ENCODE results near the gene UTS2R.

Gene UTS2R

DNA sequence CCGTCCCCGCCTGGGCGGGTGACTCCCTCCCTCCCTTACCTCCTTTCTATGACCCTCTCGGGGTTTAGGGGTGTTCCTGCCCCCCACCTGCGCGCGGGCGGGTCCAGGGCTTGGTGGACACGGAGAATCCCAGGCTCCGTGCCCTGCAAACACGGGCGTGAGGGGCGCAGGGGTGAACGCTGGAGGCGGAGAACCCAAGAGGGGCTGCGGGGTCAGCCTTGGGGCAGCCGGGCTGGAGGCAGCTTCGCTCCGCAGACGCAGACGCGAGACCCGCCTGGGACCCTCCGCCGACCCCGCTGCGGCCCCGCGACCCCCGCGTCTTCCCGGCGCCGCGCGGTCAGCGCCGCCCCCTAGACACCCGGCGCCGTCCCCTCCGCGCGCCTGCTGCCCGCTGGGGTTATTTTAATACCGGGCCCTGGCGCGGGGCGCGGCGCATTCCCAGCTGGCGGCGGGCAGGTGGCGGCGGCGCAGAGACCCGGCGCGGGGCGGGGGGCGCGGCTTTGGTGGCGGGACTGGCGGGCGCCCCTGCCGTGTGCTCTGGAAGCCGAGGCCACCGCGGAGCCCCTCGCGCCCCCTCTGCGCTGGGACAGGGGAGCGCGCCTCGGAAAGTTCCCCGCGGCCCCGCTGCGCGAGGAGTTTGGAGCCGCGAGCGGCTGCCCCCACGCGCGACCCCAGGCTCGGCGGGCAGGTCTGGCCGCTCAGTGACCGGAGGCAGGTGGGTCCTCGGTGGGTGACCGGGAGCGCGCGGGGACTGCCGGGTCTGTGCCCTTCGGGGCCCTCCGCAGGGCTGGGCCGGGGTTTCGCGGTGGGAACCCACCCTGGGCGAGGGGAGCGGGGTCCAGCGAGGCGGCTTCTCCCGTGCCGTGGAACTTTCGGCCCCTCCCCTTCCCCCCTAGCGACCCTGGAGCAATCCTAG is at the start of gene UTS2R:
Gene UTS2R (plus strand): TSS at position 433 of the 916 bp plus-strand sequence. CDS start 2,560 bp downstream, outside the sequence.
- no peak for DNase-seq (ENCODE audit: low read depth in 2 of 2, low spot score in 1 of 2)

DNA sequence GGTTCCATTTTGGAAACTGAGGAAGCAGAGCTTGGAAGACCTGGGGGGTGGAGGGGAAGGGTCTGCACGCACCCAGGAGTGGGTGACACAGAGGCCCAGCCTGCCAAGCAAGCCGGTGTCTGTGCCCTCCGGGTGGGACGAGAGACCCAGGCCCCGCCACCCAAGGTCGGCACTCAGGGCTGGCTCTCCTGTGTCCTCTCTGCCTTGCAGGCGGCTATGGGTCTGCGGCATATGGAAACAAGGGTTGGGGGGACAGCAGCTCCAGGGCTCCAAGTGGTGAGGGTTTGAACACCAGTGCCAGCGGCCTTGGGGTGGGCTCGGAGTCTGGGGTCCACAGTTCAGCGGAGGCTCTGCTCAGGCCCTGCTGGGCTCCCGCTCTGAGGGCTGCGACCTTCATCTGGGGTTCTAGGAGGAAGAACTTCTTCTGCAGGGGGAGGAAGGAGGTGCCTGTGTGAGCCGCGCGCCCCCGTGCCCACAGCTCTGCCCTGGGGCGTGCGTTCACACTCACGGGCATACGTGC is 49.6 kb upstream of the UTS2R start:
- no peak for DNase-seq (ENCODE audit: low read depth in 2 of 2, low spot score in 1 of 2)

DNA sequence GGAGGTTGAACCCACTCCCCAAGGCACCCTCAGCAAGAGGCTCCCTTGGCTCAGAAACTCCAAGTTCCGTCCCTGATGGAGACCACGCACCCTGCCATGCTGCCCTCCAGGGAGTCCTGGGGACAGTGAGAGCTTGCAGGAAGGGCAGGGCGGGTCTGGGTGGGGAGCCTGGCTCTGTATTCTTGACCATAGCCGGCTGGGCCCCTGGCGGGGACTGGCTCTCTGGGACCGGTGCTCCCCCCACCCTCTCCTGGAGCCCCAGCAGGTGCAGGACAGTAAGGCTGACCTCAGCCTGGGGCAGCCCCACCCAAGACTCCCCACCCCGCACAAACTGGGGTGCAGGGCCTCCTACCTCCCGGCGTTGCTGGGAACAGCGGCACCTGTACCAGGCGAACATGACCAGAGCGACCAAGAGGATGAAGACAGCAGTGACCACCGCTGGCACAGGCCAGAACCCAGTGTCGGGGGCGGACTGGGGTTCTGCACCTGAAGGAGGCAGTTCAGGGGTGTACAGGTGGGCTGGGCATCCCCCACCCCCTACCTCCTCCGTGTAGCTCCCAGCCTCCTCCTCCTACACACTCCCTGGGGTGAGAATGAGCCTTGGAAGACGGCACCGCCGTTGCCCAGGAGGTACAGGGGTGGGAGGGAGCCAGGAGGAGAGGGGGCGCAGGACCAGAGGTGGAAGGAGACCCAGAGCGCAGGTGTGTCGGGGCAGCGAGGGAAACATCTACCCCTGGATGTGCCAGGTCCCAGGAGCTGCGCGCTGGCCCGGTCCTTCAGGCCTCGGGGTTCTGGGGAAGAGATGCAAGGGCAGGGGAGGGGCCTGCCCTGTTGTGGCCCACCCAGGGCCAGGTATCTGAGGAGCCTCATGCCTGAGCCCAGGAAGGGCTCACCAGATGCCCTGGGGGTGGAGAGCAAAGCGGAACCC is 48.8 kb upstream of the UTS2R start:
- DNase-seq (ENCODE audit: low read depth in 2 of 2, low spot score in 1 of 2) = no peak

DNA sequence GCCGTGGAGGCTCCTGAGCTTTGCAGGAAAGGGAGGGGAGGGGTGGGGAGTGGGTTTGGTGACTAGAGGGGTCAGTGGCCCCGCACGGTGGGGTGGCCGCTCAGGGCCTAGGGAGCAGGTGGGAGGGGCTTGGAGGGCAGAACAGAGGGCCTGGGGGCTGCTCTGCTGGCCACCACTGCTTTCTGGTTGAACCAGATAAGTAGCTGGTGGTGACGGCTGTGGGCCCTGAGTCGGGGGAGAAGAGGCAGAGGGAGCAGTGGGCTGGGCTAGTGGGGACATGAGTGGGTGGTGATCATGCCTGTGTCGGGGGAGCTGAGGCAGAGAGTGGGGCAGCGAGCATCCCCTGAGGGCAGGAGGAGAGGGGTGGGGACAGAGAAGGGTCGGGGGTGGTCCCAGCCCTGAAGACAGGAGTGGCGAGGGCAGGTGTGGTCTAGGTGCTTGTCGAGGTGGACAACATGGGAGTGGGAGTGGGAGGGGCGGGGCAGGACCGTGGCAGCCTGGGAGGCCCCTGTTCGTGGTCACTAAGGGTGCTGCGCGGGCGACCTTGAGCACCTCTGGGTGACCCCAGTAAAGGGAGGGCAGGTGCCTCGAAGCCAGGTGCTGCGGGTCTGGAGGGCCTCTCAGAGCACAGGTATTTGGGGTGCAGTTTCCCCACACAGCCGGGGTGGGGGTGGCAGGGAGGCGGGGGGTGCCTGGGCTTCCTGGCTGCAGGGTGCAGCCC is 47.9 kb upstream of the UTS2R start:
- DNase-seq (ENCODE audit: low read depth in 2 of 2, low spot score in 1 of 2) = no peak

DNA sequence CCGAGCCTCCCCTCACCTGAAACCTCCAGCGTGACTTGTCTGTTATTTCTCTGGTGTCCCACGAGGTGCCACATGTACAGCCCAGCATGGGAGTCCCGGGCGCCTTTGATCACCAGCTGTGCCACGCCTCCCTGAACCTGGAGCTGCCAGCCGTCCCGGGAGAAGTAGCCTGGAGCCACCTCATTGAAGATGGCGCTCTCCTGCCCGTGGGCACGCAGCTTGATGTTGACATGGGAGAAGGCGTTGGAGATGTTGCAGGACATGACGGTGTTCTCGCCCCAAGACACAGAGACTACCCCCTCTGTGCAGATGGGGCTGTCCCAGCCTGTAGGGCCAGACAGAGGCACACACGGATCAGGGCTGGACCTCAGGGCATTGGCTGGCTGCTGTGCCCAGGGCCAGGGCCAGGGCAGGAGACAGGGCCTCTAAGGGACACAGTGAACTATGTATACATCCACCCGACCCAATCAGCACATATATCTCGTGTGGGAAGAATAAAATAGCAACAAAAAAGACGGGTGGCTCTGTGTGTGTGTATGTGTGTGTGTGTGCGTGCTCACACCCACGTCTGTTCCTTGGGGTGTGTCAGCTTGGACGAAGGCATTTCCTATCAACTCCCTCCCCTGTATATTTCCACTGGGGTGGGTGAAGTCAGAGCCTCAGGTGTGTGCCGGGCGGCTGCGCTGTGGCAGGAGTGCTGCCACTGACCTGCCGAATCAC is 46.8 kb upstream of the UTS2R start:
- DNase-seq (ENCODE audit: low read depth in 2 of 2, low spot score in 1 of 2) = no peak

DNA sequence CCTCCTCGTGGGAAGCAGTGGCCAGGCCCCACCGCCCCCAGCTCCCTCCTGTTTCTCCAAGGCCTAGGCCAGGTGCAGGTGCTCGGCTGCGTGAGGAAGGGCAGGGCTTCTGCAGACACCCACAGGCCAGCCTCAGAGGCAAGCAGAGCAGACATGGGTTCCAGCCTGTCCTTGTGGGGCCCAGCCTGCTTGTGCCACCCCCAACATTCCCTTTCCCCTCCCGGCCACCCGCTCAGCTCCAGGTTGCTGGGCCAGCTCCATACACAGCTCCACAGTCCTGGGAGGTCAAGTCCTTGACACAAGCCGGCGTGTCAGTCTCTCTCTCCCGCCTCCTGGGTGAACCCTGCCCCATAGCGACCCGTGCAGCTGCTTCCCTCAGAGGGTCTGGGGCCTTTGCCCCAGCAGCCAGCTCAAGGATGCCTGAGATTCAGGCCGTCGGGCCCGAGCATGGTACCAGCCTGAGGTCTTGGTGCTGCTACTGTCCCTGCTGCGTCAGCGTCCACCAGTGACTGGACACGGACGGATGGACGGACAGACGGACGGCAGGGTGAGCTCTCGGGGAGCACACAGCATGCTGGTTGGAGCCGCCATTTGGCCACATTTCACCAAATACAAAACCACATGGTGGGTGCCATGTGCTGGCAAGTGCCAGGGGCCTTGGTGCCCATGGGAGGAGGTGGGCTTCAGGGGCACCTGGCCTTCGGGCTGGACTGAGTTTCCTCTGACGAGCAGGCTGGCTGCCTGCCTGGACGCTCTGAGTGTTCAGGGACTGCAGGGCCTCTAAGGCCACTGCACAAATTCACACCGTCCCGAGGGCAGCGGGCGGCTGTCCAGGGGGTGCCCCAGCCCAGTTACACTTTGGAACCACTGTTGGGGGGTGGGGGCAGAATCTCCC is 46.0 kb upstream of the UTS2R start:
- no peak for DNase-seq (ENCODE audit: low read depth in 2 of 2, low spot score in 1 of 2)

- DNase-seq (ENCODE audit: low read depth in 2 of 2, low spot score in 1 of 2) = no peak
Measured at GRCh38 chr17:82327289-82327688, 44.3 kb upstream of the UTS2R start.

DNA sequence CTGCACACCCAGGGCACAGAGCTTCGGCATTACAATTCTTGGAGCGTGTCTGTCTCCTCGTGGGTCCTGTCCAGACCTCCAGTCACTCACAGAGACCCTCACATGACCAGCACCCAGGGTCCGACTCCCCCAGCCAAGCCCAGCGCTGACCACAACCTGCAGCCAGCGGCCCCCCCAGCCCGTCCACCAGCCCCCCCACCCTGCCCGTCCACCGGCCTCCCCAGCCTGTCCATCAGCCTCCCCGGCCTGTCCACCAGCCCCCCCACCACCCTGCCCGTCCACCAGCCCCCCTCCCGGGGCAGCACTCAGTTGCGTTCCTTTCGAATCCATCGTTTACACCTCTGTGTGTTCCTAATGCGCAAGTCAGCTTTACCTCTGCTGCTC is 43.8 kb upstream of the UTS2R start:
- no peak for DNase-seq (ENCODE audit: low read depth in 2 of 2, low spot score in 1 of 2)

GRCh38 chr17:82328141-82328993 is 43.2 kb upstream of the UTS2R start:
- no peak for DNase-seq (ENCODE audit: low read depth in 2 of 2, low spot score in 1 of 2)

- no peak for DNase-seq (ENCODE audit: low read depth in 2 of 2, low spot score in 1 of 2)
Measured at GRCh38 chr17:82328994-82329507, 42.5 kb upstream of the UTS2R start.

DNA sequence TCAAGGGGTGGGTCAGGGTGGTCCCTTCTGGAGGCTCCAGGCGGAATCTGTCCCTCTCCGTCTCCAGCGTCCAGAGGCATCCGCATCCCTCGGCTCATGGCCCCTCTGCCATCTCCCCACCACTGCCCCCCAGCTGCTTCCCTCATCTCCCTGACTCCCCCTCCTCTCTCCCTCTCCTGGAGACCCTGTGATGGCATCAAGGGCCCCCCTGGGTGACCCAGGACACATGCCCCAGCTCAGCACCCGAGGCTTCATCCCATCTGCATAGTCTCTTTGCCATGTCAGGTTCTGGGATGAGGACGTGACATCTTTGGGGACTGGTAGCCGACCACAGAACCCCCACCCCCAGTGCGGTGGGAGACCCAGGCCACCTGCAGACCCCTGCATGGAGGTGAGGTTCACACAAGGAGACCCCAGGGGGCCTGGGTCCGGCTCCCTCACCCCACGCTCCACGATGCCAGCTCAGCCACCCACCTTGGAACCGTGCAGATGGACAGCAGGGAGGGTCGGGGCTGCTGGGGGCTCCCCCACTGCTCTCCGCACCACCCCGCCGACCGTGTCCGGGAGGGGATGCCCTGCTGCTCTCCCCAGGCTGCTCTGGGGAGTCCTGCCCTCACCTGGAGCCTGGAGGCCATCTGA is 41.8 kb upstream of the UTS2R start:
- no peak for DNase-seq (ENCODE audit: low read depth in 2 of 2, low spot score in 1 of 2)

- DNase-seq (ENCODE audit: low read depth in 2 of 2, low spot score in 1 of 2) = no peak
Measured at GRCh38 chr17:82330322-82331239, 41.0 kb upstream of the UTS2R start.

- no peak for DNase-seq (ENCODE audit: low read depth in 2 of 2, low spot score in 1 of 2)
Measured at GRCh38 chr17:82331345-82331939, 40.1 kb upstream of the UTS2R start.

- DNase-seq (ENCODE audit: low read depth in 2 of 2, low spot score in 1 of 2) = no peak
Measured at GRCh38 chr17:82332669-82333278, 38.8 kb upstream of the UTS2R start.

GRCh38 chr17:82333279-82334171 is 38.0 kb upstream of the UTS2R start, which contains the start of gene SECTM1:
Gene SECTM1 (minus strand): TSS chr17:82333766. CDS start chr17:82327240, 6,526 bp downstream.
- DNase-seq (ENCODE audit: low read depth in 2 of 2, low spot score in 1 of 2) = no peak

Data from stimulated activated CD8-positive, alpha-beta memory T cell treated with anti-CD3 and anti-CD28 coated beads, Interleukin-4, amount 100 ng/mL, for 4 hours (primary cell).